IMR-90 (cell line): Measurements from ENCODE around the gene PSMC3. TPM values are rescaled to one million over a fixed set of nuclear protein-coding genes. Genes with fewer than 3 reads are reported as not detected.

ENCODE experiments used
- ATAC-seq: fragments of 200-7000 bp; cut with Tn5 transposase; 2 replicates; pipeline ENCODE4 v1.9.1; 2020; ENCODE audit warnings: low read depth, mild to moderate bottlenecking, moderate library complexity
- BruUV-seq: library from RNA; stranded (reverse); fragments of 400-500 nt; replicated peaks from 2 replicates; lab custom pipeline; 2021; lab: Mats Ljungman, UMichigan
- CTCF ChIA-PET: fragments of 300-600 bp; formaldehyde crosslinking; extraction: SDS; loops from one replicate; lab custom pipeline; 2021; ENCODE audit warnings: antibody characterized with exemption; lab: Yijun Ruan, JAX
- POLR2A ChIA-PET: fragments of 300-600 bp; sonication (Branson Sonifier 250); formaldehyde crosslinking; loops from one replicate; lab custom pipeline; 2022; ENCODE audit warnings: antibody characterized with exemption; ENCODE audit not compliant: unreplicated experiment; lab: Charles Lee
- DNase-seq: peaks from one replicate; pipeline ENCODE4 v3.0.0; 2013
- H2AFZ ChIP-seq: replicated peaks from 2 replicates; pipeline ENCODE3; 2013; ENCODE audit warnings: low read length, mild to moderate bottlenecking; ENCODE audit not compliant: poor library complexity
- H2AK5ac ChIP-seq: 2 replicates; pipeline ENCODE4 v1.6.1; 2013; ENCODE audit warnings: low read depth, low read length, inconsistent platforms
- H2AK9ac ChIP-seq: replicated peaks from 2 replicates; pipeline ENCODE3; 2013; ENCODE audit warnings: mild to moderate bottlenecking, low read depth, low read length, moderate library complexity; ENCODE audit not compliant: poor library complexity
- H2BK120ac ChIP-seq: 2 replicates; pipeline ENCODE4 v1.6.1; 2013; ENCODE audit warnings: low read depth, low read length, inconsistent platforms
- H2BK15ac ChIP-seq: 3 replicates; pipeline ENCODE4 v1.6.1; 2013; ENCODE audit warnings: low read depth, low read length, inconsistent platforms
- H2BK20ac ChIP-seq: 2 replicates; pipeline ENCODE4 v1.6.1; 2013; ENCODE audit warnings: low read depth, mild to moderate bottlenecking, inconsistent platforms, low read length, moderate library complexity
- H2BK5ac ChIP-seq: 2 replicates; pipeline ENCODE4 v1.6.1; 2013; ENCODE audit warnings: mild to moderate bottlenecking, low read depth, low read length, inconsistent platforms; ENCODE audit not compliant: poor library complexity, severe bottlenecking
- H3K14ac ChIP-seq: replicated peaks from 2 replicates; pipeline ENCODE4 v1.6.1; 2013; ENCODE audit warnings: low read depth, low read length, inconsistent platforms
- H3K18ac ChIP-seq: 2 replicates; pipeline ENCODE4 v1.6.1; 2013; ENCODE audit warnings: low read depth, low read length, control low read depth
- H3K23ac ChIP-seq: 2 replicates; pipeline ENCODE4 v1.6.1; 2013; ENCODE audit warnings: low read depth, low read length, inconsistent platforms
- H3K27ac ChIP-seq: 2 replicates; pipeline ENCODE4 v1.5.1; 2013; ENCODE audit warnings: mild to moderate bottlenecking, control low read depth, low read length; ENCODE audit not compliant: insufficient read depth
- H3K27me3 ChIP-seq: 2 replicates; pipeline ENCODE4 v1.6.1; 2013; ENCODE audit warnings: low read length; ENCODE audit not compliant: control insufficient read depth, insufficient read depth
- H3K36me3 ChIP-seq: 2 replicates; pipeline ENCODE4 v1.6.1; 2013; ENCODE audit warnings: low read length, mixed read lengths; ENCODE audit not compliant: control insufficient read depth, insufficient read depth
- H3K4ac ChIP-seq: 2 replicates; pipeline ENCODE4 v1.6.1; 2013; ENCODE audit warnings: low read depth, low read length, inconsistent platforms
- H3K4me1 ChIP-seq: 2 replicates; pipeline ENCODE4 v1.6.1; 2013; ENCODE audit warnings: low read length, mixed read lengths; ENCODE audit not compliant: control insufficient read depth, insufficient read depth
- H3K4me2 ChIP-seq: 2 replicates; pipeline ENCODE4 v1.6.1; 2013; ENCODE audit warnings: low read depth, mild to moderate bottlenecking, control low read depth, low read length, moderate library complexity
- H3K4me3 ChIP-seq: 2 replicates; pipeline ENCODE4 v1.5.1; 2013; ENCODE audit warnings: low read depth, mild to moderate bottlenecking, control low read depth, low read length, moderate library complexity; ENCODE audit not compliant: insufficient read depth
- H3K56ac ChIP-seq: 2 replicates; pipeline ENCODE4 v1.6.1; 2013; ENCODE audit warnings: low read length, inconsistent platforms; ENCODE audit not compliant: insufficient read depth; ENCODE audit errors: extremely low read depth
- H3K79me1 ChIP-seq, 2 experiments: 2 replicates each; pipeline ENCODE4 v1.6.1; 2013; ENCODE audit warnings: low read length in 2 of 2, inconsistent platforms in 1 of 2, low read depth in 1 of 2
- H3K9ac ChIP-seq: 2 replicates; pipeline ENCODE4 v1.6.1; 2013; ENCODE audit warnings: low read depth, low read length, control low read depth
- H3K9me1 ChIP-seq: 2 replicates; pipeline ENCODE4 v1.6.1; 2013; ENCODE audit warnings: low read length, inconsistent platforms; ENCODE audit not compliant: insufficient read depth
- H3K9me3 ChIP-seq: 2 replicates; pipeline ENCODE4 v1.6.1; 2013; ENCODE audit warnings: low read length; ENCODE audit not compliant: control insufficient read depth, insufficient read depth
- H4K20me1 ChIP-seq: 2 replicates; pipeline ENCODE4 v1.6.1; 2013; ENCODE audit warnings: low read length, inconsistent platforms; ENCODE audit not compliant: insufficient read depth
- H4K5ac ChIP-seq: 2 replicates; pipeline ENCODE4 v1.6.1; 2013; ENCODE audit warnings: mild to moderate bottlenecking, low read depth, low read length, control low read depth
- H4K8ac ChIP-seq, 2 experiments: 2 replicates each; pipeline ENCODE4 v1.6.1; 2013; ENCODE audit warnings: low read depth in 2 of 2, low read length in 2 of 2, control low read depth in 1 of 2, inconsistent platforms in 1 of 2
- H4K91ac ChIP-seq: 2 replicates; pipeline ENCODE4 v1.6.1; 2013; ENCODE audit warnings: low read depth, low read length, inconsistent platforms; ENCODE audit not compliant: insufficient read depth
- BHLHE40 ChIP-seq: fragments of 150-350 bp; IDR thresholded peaks from 2 replicates; pipeline ENCODE4 v1.6.1; 2016; ENCODE audit warnings: mild to moderate bottlenecking, low read depth, low read length
- CEBPB ChIP-seq: IDR thresholded peaks from 2 replicates; pipeline ENCODE4 v1.6.1; 2012; ENCODE audit warnings: low read depth, low read length, improper control_type of control experiment
- CHD1 ChIP-seq: IDR thresholded peaks from 2 replicates; pipeline ENCODE4 v1.6.1; 2012; ENCODE audit warnings: low read depth, low read length, improper control_type of control experiment
- CTCF ChIP-seq: conservative IDR thresholded peaks from 2 replicates; pipeline ENCODE4 v1.5.1; 2012; ENCODE audit warnings: mild to moderate bottlenecking, low read depth, low read length, improper control_type of control experiment
- FOS ChIP-seq: fragments of 150-350 bp; IDR thresholded peaks from 2 replicates; pipeline ENCODE4 v1.6.1; 2016; ENCODE audit warnings: low read depth, low read length
- MAFK ChIP-seq: IDR thresholded peaks from 2 replicates; pipeline ENCODE4 v1.6.1; 2012; ENCODE audit warnings: low read depth, low read length, improper control_type of control experiment
- MAZ ChIP-seq: IDR thresholded peaks from 2 replicates; pipeline ENCODE4 v1.6.1; 2012; ENCODE audit warnings: low read depth, mild to moderate bottlenecking, low read length, improper control_type of control experiment, moderate library complexity, borderline replicate concordance
- MXI1 ChIP-seq: IDR thresholded peaks from 2 replicates; pipeline ENCODE4 v1.6.1; 2012; ENCODE audit warnings: low read depth, mild to moderate bottlenecking, low read length, moderate library complexity, borderline replicate concordance
- NFE2L2 ChIP-seq: fragments of 150-350 bp; IDR thresholded peaks from 2 replicates; pipeline ENCODE4 v1.6.1; 2016; ENCODE audit warnings: low read depth, mild to moderate bottlenecking, low read length
- POLR2A ChIP-seq: IDR thresholded peaks from 2 replicates; pipeline ENCODE4 v1.6.1; 2012; ENCODE audit warnings: mild to moderate bottlenecking, low read depth, low read length
- RAD21 ChIP-seq: IDR thresholded peaks from 2 replicates; pipeline ENCODE4 v1.6.1; 2012; ENCODE audit warnings: low read length, improper control_type of control experiment
- RCOR1 ChIP-seq: IDR thresholded peaks from 2 replicates; pipeline ENCODE4 v1.6.1; 2012; ENCODE audit warnings: mild to moderate bottlenecking, low read length, improper control_type of control experiment; ENCODE audit not compliant: insufficient replicate concordance
- RFX5 ChIP-seq: IDR thresholded peaks from 2 replicates; pipeline ENCODE4 v1.8.0; 2012; ENCODE audit warnings: low read depth, mild to moderate bottlenecking, low read length, moderate library complexity
- SMC3 ChIP-seq: fragments of 150-350 bp; IDR thresholded peaks from 2 replicates; pipeline ENCODE4 v1.6.1; 2016; ENCODE audit warnings: low read depth, mild to moderate bottlenecking, antibody characterized with exemption, low read length, moderate library complexity
- WGBS, 2 experiments: methylation state at CpG; one replicate each; pipeline versions ENCODE4 v1.1.5 to v1.1.7; 2013; ENCODE audit warnings: missing lambda C conversion rate in 2 of 2; ENCODE audit not compliant: insufficient read length in 1 of 2; ENCODE audit errors: extremely low coverage in 2 of 2; 5-methylcytosine and 5-hydroxymethylcytosine counted together
- dilution Hi-C: fragments of 300-500 bp; cut with HindIII; formaldehyde crosslinking; loops from one replicate; pipeline ENCODE4 v1.14.3; 2018; ENCODE audit warnings: low sequenced_read_pairs; ENCODE audit not compliant: unreplicated experiment
- in situ Hi-C: fragments of 300-500 bp; cut with MboI; formaldehyde crosslinking; loops from 3 replicates; pipeline ENCODE4 v1.14.3; 2019; ENCODE audit warnings: low sequenced_read_pairs, inconsistent platforms, mixed read lengths
- intact Hi-C: fragments of 100-400 bp; cut with micrococcal nuclease; formaldehyde crosslinking; loops from 2 replicates; pipeline ENCODE4 v1.10.0; 2022
- polyA plus RNA-seq, 3 experiments: library from polyadenylated mRNA; depleted of rRNA; stranded (reverse); fragments of >200 nt; gene quantifications; 2 replicates each; pipeline ENCODE4 v1.2.3, GENCODE V29; 2012; ENCODE audit warnings: low replicate concordance in 1 of 3
- total RNA-seq: library from RNA; depleted of rRNA; stranded (reverse); fragments of >200 nt; gene quantifications from 2 replicates; pipeline ENCODE4 v1.2.3, GENCODE V29; 2012
- TF ChIP-seq, protein P1 (sequence below): fragments of 150-350 bp; IDR thresholded peaks from 2 replicates; pipeline ENCODE4 v1.6.1; 2017; ENCODE audit warnings: mild to moderate bottlenecking, antibody characterized with exemption, low read length, low read depth
- TF ChIP-seq, protein P2 (sequence below): fragments of 150-350 bp; IDR thresholded peaks from 2 replicates; pipeline ENCODE4 v1.6.1; 2016; ENCODE audit warnings: low read depth, mild to moderate bottlenecking, low read length, moderate library complexity, borderline replicate concordance

The PSMC3 gene
- total and polyA plus RNA-seq, 2 of the 4 experiments (the other 2 are of a cell fraction) = 238 to 253 TPM

- H2AK9ac ChIP-seq = no peak overlapping the region
- no peaks in the 10 kb centered on the region for H3K79me1 ChIP-seq
- no peak overlapping the region for H3K4me3 ChIP-seq
- H3K27me3 ChIP-seq = no peaks in the 10 kb centered on the region
- H2AFZ ChIP-seq = no peak overlapping the region
- no peaks in the 10 kb centered on the region for H3K36me3 ChIP-seq
- no TSS peak for BruUV-seq
- ATAC-seq (no peak), DNase-seq (no peak)
- H3K14ac ChIP-seq = no peak overlapping the region
- H3K56ac ChIP-seq = no peak overlapping the region
- no peak overlapping the region for H2BK5ac ChIP-seq
- H4K5ac ChIP-seq = no peak overlapping the region
- dilution Hi-C loops = no loop called here
- intact Hi-C loops = no loop called here
- POLR2A ChIA-PET = no interaction called here
- no peaks in the 10 kb centered on the region for H4K20me1 ChIP-seq
- no peaks in the 10 kb centered on the region for H3K9me3 ChIP-seq
- no peak overlapping the region for H4K91ac ChIP-seq
- no peak overlapping the region for H4K8ac ChIP-seq
- no peak overlapping the region for H2AK5ac ChIP-seq
- TF ChIP-seq RAD21 (no peak), CTCF (no peak), BHLHE40 (no peak), MXI1 (no peak), POLR2A (no peak), CHD1 (no peak), CEBPB (no peak), FOS (no peak), RFX5 (no peak), MAZ (no peak), RCOR1 (no peak), SMC3 (no peak), MAFK (no peak), NFE2L2 (no peak)
- TF ChIP-seq, protein P1, sequence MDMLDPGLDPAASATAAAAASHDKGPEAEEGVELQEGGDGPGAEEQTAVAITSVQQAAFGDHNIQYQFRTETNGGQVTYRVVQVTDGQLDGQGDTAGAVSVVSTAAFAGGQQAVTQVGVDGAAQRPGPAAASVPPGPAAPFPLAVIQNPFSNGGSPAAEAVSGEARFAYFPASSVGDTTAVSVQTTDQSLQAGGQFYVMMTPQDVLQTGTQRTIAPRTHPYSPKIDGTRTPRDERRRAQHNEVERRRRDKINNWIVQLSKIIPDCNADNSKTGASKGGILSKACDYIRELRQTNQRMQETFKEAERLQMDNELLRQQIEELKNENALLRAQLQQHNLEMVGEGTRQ = no peak
- TF ChIP-seq, protein P2, sequence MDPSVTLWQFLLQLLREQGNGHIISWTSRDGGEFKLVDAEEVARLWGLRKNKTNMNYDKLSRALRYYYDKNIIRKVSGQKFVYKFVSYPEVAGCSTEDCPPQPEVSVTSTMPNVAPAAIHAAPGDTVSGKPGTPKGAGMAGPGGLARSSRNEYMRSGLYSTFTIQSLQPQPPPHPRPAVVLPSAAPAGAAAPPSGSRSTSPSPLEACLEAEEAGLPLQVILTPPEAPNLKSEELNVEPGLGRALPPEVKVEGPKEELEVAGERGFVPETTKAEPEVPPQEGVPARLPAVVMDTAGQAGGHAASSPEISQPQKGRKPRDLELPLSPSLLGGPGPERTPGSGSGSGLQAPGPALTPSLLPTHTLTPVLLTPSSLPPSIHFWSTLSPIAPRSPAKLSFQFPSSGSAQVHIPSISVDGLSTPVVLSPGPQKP = no peak
- no peak overlapping the region for H3K18ac ChIP-seq
- CTCF ChIA-PET = no interaction called here
- H3K27ac ChIP-seq = no peak overlapping the region
- no CpG with 5 or more reads among the region's 3 CpGs for WGBS, 2 experiments
- H2BK120ac ChIP-seq = no peak overlapping the region
- H3K9me1 ChIP-seq = no peaks in the 10 kb centered on the region; the same call in 1 of the 2 replicates
- in situ Hi-C loops = no loop called here
- H3K4me2 ChIP-seq = no peak overlapping the region
- no peaks in the 10 kb centered on the region for H3K4me1 ChIP-seq
- no peak overlapping the region for H2BK20ac ChIP-seq
- no peak overlapping the region for H3K9ac ChIP-seq
- no peak overlapping the region for H3K4ac ChIP-seq
- no peak overlapping the region for H3K23ac ChIP-seq
- H2BK15ac ChIP-seq = no peak overlapping the region
Measured at GRCh38 chr11:47443817-47444216, 17.6 kb upstream of the PSMC3 start.
